Coronary artery (tissue), 2 donors: ENCODE measurements around the gene PLEKHG5.
A peak's percentile ranks its signal among the peaks of the same experiment; 100 is the strongest.
"Not testable (repeated sequence)": the region's sequence is repeated elsewhere in the genome, so short reads cannot be mapped to it uniquely, and the experiment has no call there.

Experiments used
- DNase-seq: peaks from one replicate; pipeline ENCODE4 v3.0.0-alpha.2; 2017; ENCODE audit warnings: low spot score
- H3K27ac ChIP-seq, 2 donors: fragments of 200-600 bp; sonication (generic); one replicate each; pipeline ENCODE4 v1.5.1; 2016 to 2019
- H3K4me3 ChIP-seq: fragments of 200-600 bp; sonication (generic); 2 replicates; pipeline ENCODE4 v1.5.1; 2016; ENCODE audit warnings: mild to moderate bottlenecking, moderate library complexity
- TF ChIP-seq, protein P1 (sequence below): fragments of 200-600 bp; sonication (generic); IDR thresholded peaks from one replicate; pipeline ENCODE4 v1.5.1; 2019; ENCODE audit warnings: antibody characterized with exemption

PLEKHG5 gene

DNA sequence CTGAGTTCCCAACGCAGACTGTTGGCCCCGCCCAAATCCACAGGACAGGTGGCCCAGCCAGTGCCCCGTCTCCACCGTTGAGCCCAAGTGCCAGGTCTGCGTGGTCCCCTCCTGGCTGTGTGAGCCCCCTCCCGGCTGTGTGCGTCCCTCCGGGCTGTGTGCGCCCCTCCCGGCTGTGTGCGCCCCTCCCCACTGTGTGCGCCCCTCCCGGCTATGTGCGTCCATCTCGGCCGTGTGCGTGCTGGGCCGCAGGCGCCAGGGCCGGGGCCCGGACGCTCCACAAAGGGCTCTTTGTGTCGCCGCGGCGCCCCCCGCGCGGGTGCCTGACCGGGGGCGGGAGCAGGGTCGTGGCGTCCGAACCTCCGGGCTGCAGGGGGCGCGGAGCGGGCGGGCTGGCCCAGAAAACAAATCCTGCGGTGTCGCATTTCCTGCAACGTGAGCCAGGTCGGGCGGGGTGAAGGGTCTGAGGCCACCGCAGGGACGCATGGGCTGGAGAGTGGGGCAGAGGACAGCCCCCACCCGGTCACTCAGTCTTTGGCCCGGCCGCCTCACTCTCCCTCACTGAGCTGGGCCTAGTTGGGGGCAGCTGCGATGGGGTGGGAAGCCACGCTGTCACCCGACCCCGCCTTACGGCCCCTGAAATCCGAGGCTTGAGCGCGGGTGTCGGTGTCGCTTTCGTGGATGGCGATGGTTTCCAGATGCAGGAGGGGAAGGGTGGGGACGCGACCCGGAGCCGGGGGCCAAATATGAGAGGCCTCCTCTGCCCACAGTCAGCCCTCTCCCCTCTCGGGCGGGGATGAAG, 44.2 kb downstream of the PLEKHG5 start:
- no peak overlapping the region for H3K27ac ChIP-seq
- no peak for DNase-seq
- TF ChIP-seq, protein P1, sequence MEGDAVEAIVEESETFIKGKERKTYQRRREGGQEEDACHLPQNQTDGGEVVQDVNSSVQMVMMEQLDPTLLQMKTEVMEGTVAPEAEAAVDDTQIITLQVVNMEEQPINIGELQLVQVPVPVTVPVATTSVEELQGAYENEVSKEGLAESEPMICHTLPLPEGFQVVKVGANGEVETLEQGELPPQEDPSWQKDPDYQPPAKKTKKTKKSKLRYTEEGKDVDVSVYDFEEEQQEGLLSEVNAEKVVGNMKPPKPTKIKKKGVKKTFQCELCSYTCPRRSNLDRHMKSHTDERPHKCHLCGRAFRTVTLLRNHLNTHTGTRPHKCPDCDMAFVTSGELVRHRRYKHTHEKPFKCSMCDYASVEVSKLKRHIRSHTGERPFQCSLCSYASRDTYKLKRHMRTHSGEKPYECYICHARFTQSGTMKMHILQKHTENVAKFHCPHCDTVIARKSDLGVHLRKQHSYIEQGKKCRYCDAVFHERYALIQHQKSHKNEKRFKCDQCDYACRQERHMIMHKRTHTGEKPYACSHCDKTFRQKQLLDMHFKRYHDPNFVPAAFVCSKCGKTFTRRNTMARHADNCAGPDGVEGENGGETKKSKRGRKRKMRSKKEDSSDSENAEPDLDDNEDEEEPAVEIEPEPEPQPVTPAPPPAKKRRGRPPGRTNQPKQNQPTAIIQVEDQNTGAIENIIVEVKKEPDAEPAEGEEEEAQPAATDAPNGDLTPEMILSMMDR = no peak
- H3K4me3 ChIP-seq = peak overlapping the region; percentile 44

DNA sequence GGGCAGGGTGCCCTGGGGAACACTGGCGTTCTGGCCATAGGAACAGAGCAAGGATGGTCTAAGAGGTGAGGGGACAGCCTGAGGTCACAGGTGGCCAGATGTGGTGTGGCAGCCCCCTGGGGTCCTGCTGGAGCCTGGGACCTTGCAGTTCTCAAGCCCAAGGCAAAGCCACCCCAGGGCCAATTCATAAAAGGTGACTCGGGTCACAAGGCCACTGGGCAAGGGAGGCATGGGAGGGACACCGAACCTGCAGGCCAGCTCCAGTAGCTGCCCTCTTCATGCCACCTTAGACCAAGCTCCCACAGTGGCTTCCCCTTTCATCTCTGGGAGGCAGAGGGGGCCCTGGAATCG, 44.8 kb downstream of the PLEKHG5 start:
- no peak overlapping the region for H3K27ac ChIP-seq
- TF ChIP-seq, protein P1 = no peak
- H3K4me3 ChIP-seq = no peak overlapping the region
- no peak for DNase-seq

DNA sequence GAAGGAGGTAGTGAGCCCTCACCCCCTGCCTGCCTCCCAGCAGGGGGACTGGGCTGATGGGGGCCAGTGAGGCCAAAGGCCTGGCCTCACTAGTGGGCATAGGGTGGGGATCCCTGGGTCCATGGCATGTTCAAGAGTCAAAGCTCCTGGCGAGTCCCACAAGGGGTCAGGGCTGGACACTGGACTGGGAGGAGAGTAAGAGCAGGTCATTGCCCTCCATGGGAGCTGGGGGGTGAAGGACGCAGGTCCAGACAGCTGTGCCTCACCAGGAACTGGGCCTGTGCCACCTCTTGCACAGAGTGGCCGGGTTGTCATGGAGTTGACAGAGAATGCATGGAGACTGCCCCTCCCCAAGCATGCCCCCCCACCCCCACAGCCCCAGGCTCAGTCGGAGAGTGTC, 45.5 kb downstream of the PLEKHG5 start:
- not testable (repeated sequence) for H3K4me3 ChIP-seq, H3K27ac ChIP-seq, DNase-seq

DNA sequence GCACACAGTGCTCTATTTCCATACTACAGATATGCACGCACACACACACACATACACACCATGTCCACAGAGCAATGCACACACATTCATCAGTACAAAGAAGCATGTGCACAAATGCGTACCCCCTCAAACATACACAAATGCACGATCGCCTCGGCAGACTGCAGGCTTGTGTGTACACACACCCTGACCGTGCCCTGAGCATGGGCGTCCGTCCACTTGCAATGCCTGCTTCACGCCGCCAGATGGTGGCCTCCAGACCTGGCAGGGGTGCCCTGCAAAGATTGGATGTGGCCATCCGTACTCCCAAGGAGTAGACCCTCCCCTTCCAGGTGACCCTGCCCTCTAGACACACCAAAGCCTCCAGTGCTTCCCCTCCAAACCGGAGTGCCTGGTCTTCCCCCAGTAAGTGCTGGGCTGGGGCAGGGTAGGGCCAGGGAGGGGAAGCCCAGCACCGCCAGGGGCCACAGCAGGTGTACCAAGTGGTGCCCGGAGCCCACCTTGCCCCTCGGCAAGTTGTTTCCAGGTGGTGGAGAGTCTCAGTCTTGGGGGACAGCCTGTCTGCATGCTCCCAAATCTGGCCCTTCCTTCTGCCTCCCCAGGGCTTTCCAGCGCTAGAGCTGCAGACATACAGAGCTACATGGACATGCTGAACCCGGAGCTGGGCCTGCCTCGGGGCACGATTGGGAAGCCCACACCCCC, 46.3 kb downstream of the PLEKHG5 start:
- TF ChIP-seq, protein P1 = peak; percentile 22
- DNase-seq = no peak
- no peak overlapping the region for H3K27ac ChIP-seq
- no peak overlapping the region for H3K4me3 ChIP-seq

DNA sequence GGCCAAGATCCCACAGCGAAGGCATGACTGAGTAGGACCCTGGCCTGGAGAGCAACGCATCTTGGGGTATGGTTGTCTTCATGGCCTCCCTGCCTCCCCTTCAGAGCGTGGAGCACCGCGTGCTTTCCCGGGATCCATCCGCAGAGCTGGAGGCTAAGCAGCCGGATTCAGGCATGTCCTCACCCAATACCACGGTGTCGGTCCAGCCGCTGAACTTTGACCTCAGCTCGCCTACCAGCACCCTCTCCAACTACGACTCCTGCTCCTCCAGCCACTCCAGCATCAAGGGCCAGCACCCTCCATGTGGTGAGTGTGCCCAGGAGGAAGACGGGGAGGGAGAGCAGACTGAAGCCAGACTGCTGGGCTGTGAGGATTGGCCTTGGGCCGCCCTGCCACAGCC, 47.1 kb downstream of the PLEKHG5 start:
- Histone ChIP-seq H3K4me3 (no peak overlapping the region), H3K27ac (no peak overlapping the region)
- TF ChIP-seq, protein P1 = no peak
- no peak for DNase-seq

DNA sequence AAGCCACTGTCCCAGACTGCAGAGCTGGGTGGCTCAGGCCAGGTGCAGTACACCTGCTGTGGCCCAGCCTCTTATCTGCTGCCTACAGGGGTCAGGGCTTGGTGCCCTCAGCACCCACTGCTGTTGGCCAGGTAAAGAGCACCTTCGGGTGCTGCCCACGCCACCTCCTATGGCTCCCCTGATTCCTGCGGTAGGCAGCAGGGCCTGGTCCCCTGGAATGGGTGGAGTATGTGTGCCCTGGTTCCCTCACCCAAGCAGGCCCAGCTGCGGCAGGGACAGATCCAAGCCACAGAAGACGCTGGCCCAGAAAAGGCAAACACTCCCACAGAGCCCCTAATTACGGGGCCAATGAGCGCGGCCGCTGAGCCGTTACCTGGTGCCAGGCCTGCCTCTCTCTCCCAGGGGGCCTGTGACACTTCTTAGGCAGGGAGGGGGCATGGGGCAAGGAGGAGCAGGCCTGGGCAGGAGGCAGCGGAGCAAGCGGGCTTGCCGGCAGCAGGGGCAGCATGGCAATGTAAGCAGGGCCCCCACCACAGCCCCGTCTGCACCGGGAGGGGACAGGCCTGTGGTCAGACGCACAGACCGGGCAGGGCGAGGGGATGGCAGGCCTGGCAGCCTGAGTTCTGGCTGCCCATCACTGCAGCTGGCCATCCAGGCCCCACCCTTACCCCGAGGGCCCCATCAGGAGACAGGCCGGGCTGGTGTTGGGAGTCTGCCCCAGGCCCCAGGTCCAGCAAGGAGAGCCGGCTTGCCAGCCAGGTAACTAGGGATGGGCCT, 47.9 kb downstream of the PLEKHG5 start:
- Histone ChIP-seq H3K27ac (no peak overlapping the region), H3K4me3 (no peak overlapping the region)
- DNase-seq = no peak
- TF ChIP-seq, protein P1 = no peak

DNA sequence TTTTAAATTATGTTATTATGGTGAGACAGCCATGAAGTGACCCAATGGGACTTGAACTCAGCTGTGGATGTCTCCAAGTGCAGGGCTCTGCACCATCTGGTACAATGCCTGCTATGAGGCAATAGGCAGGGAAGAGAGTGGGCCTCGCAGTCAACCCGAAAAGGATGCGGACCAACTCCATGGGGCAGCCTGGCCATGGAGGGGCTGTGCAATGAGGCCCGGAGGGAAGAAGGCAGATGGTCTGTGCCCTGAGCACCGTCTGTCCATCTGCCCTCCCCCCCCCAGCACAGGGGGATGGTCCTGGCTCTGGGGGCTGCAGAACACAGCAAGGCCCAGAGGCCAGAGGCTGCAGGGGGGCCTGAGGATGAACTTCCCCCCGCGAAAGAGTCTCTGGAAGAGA, 49.9 kb downstream of the PLEKHG5 start:
- TF ChIP-seq, protein P1 = no peak
- Histone ChIP-seq H3K4me3 (no peak overlapping the region), H3K27ac (no peak overlapping the region)
- no peak for DNase-seq
